H1 (cell line): ENCODE results near the gene SOX15. TPM values are rescaled to one million over a fixed set of nuclear protein-coding genes. Genes with fewer than 3 reads are reported as not detected.

Source experiments
- KDM4A ChIP-seq: IDR thresholded peaks from one replicate; pipeline ENCODE4 v1.7.1; 2012; ENCODE audit warnings: low read depth, mild to moderate bottlenecking, moderate library complexity, low read length, inconsistent platforms; ENCODE audit not compliant: severe bottlenecking
- NRF1 ChIP-seq: IDR thresholded peaks from 2 replicates; pipeline ENCODE4 v1.6.1; 2011; ENCODE audit warnings: mild to moderate bottlenecking, low read depth, low read length, improper control_type of control experiment
- RAD21 ChIP-seq, 2 experiments: IDR thresholded peaks in 1 of 2; conservative IDR thresholded peaks in 1 of 2; 2 replicates each; pipeline ENCODE4 v1.6.1; 2011; ENCODE audit warnings: low read depth in 2 of 2, low read length in 2 of 2, improper control_type of control experiment in 1 of 2, inconsistent platforms in 1 of 2, mild to moderate bottlenecking in 1 of 2, moderate library complexity in 1 of 2
- SAP30 ChIP-seq: fragments of 300-600 bp; sonication (generic); IDR thresholded peaks from 2 replicates; pipeline ENCODE4 v1.7.1; 2012; ENCODE audit warnings: low read length, moderate library complexity, mild to moderate bottlenecking, inconsistent platforms; ENCODE audit not compliant: insufficient read depth, insufficient replicate concordance
- SP2 ChIP-seq: IDR thresholded peaks from 2 replicates; pipeline ENCODE4 v1.6.1; 2012; ENCODE audit warnings: mild to moderate bottlenecking, low read length, inconsistent platforms
- SUZ12 ChIP-seq: fragments of 200-600 bp; sonication (generic); IDR thresholded peaks from 2 replicates; pipeline ENCODE4 v1.6.1; 2012; ENCODE audit warnings: mild to moderate bottlenecking, inconsistent platforms, low read length, moderate library complexity, mixed read lengths
- polyA plus RNA-seq, 7 experiments: library from polyadenylated mRNA; depleted of rRNA in 3 of 7; stranded (reverse) in 5 of 7; unstranded in 2 of 7; fragments of >200 nt in 5 of 7; fragments of 200-250 nt in 2 of 7; gene quantifications; 1 replicate in 5 of 7; 2 replicates in 1 of 7; 4 replicates in 1 of 7; pipeline versions ENCODE4 v1.2.1 to v1.2.3, GENCODE V29; 2011 to 2013; ENCODE audit warnings: missing spikeins in 2 of 7, mixed read lengths in 2 of 7
- total RNA-seq: library from RNA; stranded (reverse); fragmentation: NEBNext Ultra II Directional; extraction: Animal tissue kit (Norgen Biotek cat#: 25700); gene quantifications from 2 replicates; pipeline ENCODE4 v1.2.1, GENCODE V29; 2021

SOX15 gene
- total and polyA plus RNA-seq, 2 of the 8 experiments (the other 6 are each of a cell fraction or from before 2014, with no cell fraction given) = 14.3 to 26.8 TPM

GRCh38 chr17:7586673-7587419, 3.0 kb downstream of the SOX15 start (continued):
- TF ChIP-seq RAD21 (IDR thresholded peaks at IDR 0.05 in 1 of 2, conservative IDR thresholded peaks at IDR 0.05 in 1 of 2; ENCODE audit: low read depth in 2 of 2, low read length in 2 of 2) (peak; percentile 33 to 35; a peak in 3 of 4 replicates), SAP30 (no peak), KDM4A (no peak), SUZ12 (no peak), SP2 (no peak), NRF1 (no peak)
